ENCODE results near the gene MDFI.

DNA sequence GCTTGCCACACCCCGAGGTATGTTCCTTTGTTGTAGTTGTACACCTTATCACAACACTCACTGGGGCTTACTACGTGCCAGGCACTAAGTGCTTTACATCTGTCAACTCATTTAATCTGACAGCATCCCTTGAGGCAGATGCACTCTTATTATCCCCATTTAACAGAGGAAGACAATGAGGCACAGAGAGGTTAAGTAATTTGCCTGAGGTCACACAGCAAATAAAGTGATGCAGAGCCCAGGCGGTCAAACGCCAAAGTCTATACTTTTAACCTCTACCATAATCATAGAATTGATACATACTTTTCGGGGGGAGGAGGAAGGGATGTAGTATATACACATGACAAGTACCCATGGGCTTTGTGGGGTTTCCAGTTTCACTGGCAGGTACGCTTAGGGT lies 37.7 kb downstream of the MDFI start:
- TF ChIP-seq EZH2 (IDR thresholded peaks at IDR 0.05): no peak
- no peak for TF ChIP-seq POLR2AphosphoS5 (IDR thresholded peaks at IDR 0.05; ENCODE audit: borderline replicate concordance, low read depth, low read length)
- TF ChIP-seq FOXP2 (optimal IDR thresholded peaks at IDR 0.05; ENCODE audit: control extremely low read depth, extremely low read length, insufficient read depth): no peak
